Tibial artery (tissue), 4 donors: ENCODE measurements around the gene LDAF1.

Source experiments
- DNase-seq, 2 donors: peaks; one replicate each; pipeline ENCODE4 v3.0.0-alpha.2; 2019
- H3K27ac ChIP-seq, 2 donors: fragments of 200-600 bp; sonication (generic) in 1 of 2; 1 replicate in 1 of 2; 2 replicates in 1 of 2; pipeline ENCODE4 v1.5.1; 2018 to 2019; ENCODE audit warnings: mild to moderate bottlenecking in 1 of 2
- H3K27me3 ChIP-seq, 2 donors: fragments of 200-600 bp; sonication (generic) in 1 of 2; one replicate each; pipeline versions ENCODE4 v1.5.1 to v1.6.0; 2016 to 2019
- H3K36me3 ChIP-seq, 3 donors: fragments of 200-600 bp; sonication (generic) in 2 of 3; one replicate each; pipeline ENCODE4 v1.5.1; 2016 to 2019; ENCODE audit warnings: mild to moderate bottlenecking in 2 of 3
- H3K4me1 ChIP-seq, 4 donors: fragments of 200-600 bp; sonication (generic) in 2 of 4; 1 replicate in 3 of 4; 2 replicates in 1 of 4; pipeline ENCODE4 v1.5.1; 2016 to 2019
- H3K4me3 ChIP-seq, 2 donors: fragments of 200-600 bp; sonication (generic) in 1 of 2; 1 replicate in 1 of 2; 2 replicates in 1 of 2; pipeline ENCODE4 v1.5.1; 2018 to 2019; ENCODE audit warnings: mild to moderate bottlenecking in 2 of 2
- H3K9me3 ChIP-seq, 3 donors: fragments of 200-600 bp; sonication (generic) in 1 of 3; one replicate each; pipeline ENCODE4 v1.5.1; 2016 to 2019
- intact Hi-C: fragments of 100-400 bp; cut with DNase I; formaldehyde crosslinking; loops from one replicate; pipeline ENCODE4 v1.15.0; 2023; ENCODE audit warnings: low total_unique reads
- TF ChIP-seq, protein P1 (sequence below), 2 experiments: fragments of 200-600 bp in 1 of 2; fragments of 450-650 bp in 1 of 2; IDR thresholded peaks; one replicate each; pipeline ENCODE4 v1.5.1; 2017 to 2019; ENCODE audit warnings: antibody characterized with exemption in 2 of 2, mild to moderate bottlenecking in 1 of 2, moderate library complexity in 1 of 2

LDAF1 gene

DNA sequence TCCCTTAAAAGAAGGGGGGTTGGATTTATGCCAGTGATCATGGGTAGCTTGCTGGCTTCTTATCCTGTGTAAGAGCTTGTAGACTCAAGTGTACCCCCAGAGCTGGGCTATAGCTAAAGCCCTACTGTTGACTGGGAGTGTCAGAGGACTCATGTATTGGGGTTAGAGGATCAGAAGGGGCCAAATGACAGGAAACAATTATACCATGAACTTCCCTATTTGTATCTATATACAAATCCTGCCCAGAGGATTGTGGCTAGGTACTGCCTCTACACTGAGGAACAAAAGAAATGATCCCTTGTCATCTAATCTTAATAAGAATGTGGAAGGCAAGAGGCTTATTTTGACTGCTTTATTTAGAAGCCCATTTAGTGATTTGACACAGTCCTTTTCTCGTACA, 38.6 kb downstream of the LDAF1 start:
- TF ChIP-seq, protein P1, sequence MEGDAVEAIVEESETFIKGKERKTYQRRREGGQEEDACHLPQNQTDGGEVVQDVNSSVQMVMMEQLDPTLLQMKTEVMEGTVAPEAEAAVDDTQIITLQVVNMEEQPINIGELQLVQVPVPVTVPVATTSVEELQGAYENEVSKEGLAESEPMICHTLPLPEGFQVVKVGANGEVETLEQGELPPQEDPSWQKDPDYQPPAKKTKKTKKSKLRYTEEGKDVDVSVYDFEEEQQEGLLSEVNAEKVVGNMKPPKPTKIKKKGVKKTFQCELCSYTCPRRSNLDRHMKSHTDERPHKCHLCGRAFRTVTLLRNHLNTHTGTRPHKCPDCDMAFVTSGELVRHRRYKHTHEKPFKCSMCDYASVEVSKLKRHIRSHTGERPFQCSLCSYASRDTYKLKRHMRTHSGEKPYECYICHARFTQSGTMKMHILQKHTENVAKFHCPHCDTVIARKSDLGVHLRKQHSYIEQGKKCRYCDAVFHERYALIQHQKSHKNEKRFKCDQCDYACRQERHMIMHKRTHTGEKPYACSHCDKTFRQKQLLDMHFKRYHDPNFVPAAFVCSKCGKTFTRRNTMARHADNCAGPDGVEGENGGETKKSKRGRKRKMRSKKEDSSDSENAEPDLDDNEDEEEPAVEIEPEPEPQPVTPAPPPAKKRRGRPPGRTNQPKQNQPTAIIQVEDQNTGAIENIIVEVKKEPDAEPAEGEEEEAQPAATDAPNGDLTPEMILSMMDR (IDR thresholded peaks at IDR 0.05) = no peak
- no peaks in the 10 kb centered on the region for H3K9me3 ChIP-seq
- DNase-seq = no peak
- no peaks in the 10 kb centered on the region for H3K36me3 ChIP-seq
- no peak overlapping the region for H3K27ac ChIP-seq
- intact Hi-C loops = no loop called here
- H3K4me3 ChIP-seq = no peak overlapping the region
- peaks cover 0 to 11% of the 10 kb centered on the region in 2 donors for H3K27me3 ChIP-seq
- H3K4me1 ChIP-seq = no peaks in the 10 kb centered on the region

DNA sequence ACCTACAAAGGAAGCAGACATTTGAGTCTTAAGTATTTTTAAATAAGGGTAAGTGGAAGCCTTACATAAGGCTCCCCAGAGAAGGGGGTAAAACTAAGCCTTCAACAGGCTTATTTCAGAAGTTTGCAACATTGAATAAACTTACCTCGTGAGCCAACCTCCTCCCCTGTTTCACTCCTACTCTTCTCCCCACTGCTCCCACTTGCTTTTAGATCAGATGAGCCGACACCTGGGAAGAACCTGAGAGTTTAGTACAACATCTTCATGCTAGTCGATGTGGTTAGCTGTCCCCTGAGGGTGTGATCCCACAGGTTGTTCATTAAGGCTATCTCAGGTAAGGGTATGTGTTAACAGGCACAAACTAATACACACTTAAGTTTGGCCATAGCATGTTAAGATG, 39.1 kb downstream of the LDAF1 start:
- DNase-seq = no peak
- intact Hi-C loops = no loop called here
- TF ChIP-seq, protein P1 (IDR thresholded peaks at IDR 0.05) = no peak
- H3K27ac ChIP-seq = no peak overlapping the region
- no peaks in the 10 kb centered on the region for H3K36me3 ChIP-seq
- H3K27me3 ChIP-seq = peaks cover 0 to 11% of the 10 kb centered on the region in 2 donors
- no peaks in the 10 kb centered on the region for H3K9me3 ChIP-seq
- no peak overlapping the region for H3K4me3 ChIP-seq
- no peaks in the 10 kb centered on the region for H3K4me1 ChIP-seq

DNA sequence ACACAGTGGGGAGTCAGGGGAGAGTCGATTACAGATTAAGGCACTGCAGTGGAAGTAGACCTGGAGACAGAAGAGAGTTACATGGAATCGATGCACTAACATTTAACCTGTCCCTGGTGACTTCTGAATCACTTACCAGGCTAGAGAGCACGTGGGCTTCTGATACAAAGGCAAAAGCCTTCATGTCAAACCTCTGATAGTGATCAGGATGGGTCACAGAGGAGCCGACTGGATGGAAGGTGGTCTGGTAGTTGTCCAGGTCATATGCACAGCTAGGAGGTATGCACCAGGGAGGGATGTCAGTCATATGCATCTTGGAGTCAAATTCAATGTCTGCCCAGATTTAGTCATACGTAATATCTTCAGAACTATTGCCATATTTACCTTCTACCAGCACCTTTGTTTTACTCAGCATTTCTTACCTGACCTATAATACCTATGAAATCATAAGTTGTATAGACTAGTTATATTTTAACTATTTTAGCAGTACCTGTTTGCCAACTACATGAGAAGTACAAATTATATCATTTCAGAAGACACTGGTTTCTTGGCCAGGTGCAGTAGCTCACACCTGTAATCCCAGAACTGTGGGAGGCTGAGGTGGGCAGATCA, 41.2 kb downstream of the LDAF1 start:
- H3K9me3 ChIP-seq = no peaks in the 10 kb centered on the region
- no peak overlapping the region for H3K27ac ChIP-seq
- DNase-seq = no peak
- TF ChIP-seq, protein P1 (IDR thresholded peaks at IDR 0.05) = no peak
- no peaks in the 10 kb centered on the region for H3K36me3 ChIP-seq
- H3K4me3 ChIP-seq = no peak overlapping the region
- intact Hi-C loops = no loop called here
- no peaks in the 10 kb centered on the region for H3K4me1 ChIP-seq
- H3K27me3 ChIP-seq = peaks cover 0 to 11% of the 10 kb centered on the region in 2 donors

DNA sequence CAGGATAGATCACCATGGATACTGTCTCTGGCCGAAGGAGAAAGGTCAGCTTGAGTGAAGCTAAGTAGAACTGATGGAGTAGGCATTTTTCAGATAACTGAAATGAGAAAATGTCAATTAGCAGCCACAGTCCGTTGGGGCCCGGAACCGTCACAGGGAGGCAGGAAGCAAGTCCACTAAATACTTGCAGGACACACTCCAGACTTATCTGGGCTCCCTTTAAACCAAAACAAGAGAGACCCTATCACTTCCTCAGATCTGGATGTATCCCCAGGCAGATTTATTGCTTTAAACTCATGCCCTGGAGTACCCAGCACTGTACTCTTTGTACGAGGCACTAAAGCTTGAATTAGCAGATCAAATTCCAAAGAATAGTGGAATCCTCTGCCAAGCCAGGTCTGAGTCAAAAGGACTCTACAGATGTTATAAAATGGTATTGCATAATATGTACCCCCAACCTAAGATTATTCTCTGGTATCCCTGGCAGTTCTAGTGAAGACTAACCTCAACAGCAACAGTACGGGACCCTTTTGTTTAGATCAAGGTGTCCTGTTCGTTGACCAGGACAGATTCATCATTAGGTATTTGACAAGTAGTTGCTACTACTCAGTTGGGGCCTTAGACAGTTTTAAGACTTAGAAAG, 44.8 kb downstream of the LDAF1 start:
- Histone ChIP-seq H3K27ac (no peak overlapping the region), H3K27me3 (peaks cover 0 to 7% of the 10 kb centered on the region in 2 donors), H3K4me1 (no peaks in the 10 kb centered on the region), H3K9me3 (no peaks in the 10 kb centered on the region), H3K4me3 (no peak overlapping the region), H3K36me3 (no peaks in the 10 kb centered on the region)
- intact Hi-C loops = no loop called here
- TF ChIP-seq, protein P1 (IDR thresholded peaks at IDR 0.05) = no peak
- DNase-seq = no peak

DNA sequence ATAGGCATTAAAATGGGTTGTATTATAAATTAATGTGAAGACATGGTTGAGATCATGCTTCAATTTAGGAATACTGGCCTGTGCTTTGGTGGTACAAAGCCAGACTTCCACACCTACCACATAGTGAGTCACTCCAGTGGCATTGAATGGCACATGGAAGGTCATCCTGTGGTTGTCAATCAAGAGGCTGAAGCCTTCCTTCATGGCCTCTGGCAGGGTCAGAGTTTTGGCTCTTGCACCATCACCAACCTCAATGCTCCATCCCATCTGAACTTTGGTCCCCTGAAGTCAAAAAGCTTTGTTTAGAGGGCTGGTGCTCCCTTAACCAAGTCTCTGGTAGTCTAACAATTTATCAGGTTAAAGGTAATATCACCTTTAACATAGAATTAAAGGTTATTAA, 46.8 kb downstream of the LDAF1 start:
- no peaks in the 10 kb centered on the region for H3K4me1 ChIP-seq
- TF ChIP-seq, protein P1 (IDR thresholded peaks at IDR 0.05) = no peak

More for the DNA sequence above, 46.8 kb downstream of the LDAF1 start:
- Histone ChIP-seq H3K27me3 (peaks cover 0 to 6% of the 10 kb centered on the region in 2 donors), H3K9me3 (no peaks in the 10 kb centered on the region), H3K27ac (no peak overlapping the region), H3K4me3 (no peak overlapping the region), H3K36me3 (no peaks in the 10 kb centered on the region)
- intact Hi-C loops = no loop called here
- no peak for DNase-seq
